Measurements from ENCODE around the gene UBXN4.
"Not testable (repeated sequence)": the region's sequence is repeated elsewhere in the genome, so short reads cannot be mapped to it uniquely, and the experiment has no call there.

Gene UBXN4

GRCh38 chr2:135799738-135800137 is 58.1 kb downstream of the UBXN4 start:
- FAIRE-seq, result no peak

GRCh38 chr2:135800513-135801460 is 59.1 kb downstream of the UBXN4 start:
- FAIRE-seq (no peak), DNase-seq (ENCODE audit: extremely low spot score, insufficient read length, low read depth) (no peak)

More at GRCh38 chr2:135799738-135800137, 58.1 kb downstream of the UBXN4 start:
- no peak for DNase-seq (ENCODE audit: extremely low spot score, insufficient read length, low read depth)

- DNase-seq (ENCODE audit: extremely low spot score, insufficient read length, low read depth), result no peak
- no peak for FAIRE-seq
Observed at GRCh38 chr2:135802350-135802749, 60.7 kb downstream of the UBXN4 start.

GRCh38 chr2:135803278-135803677 is 61.6 kb downstream of the UBXN4 start:
- FAIRE-seq, result no peak
- DNase-seq (ENCODE audit: extremely low spot score, insufficient read length, low read depth), result no peak

- FAIRE-seq; DNase-seq (ENCODE audit: extremely low spot score, insufficient read length, low read depth): not testable (repeated sequence)
Observed at GRCh38 chr2:135807874-135808273, 66.2 kb downstream of the UBXN4 start.

GRCh38 chr2:135812907-135813511 is 71.4 kb downstream of the UBXN4 start:
- FAIRE-seq, result no peak
- no peak for DNase-seq (ENCODE audit: extremely low spot score, insufficient read length, low read depth)

- FAIRE-seq, result peak; percentile 50
- DNase-seq (ENCODE audit: extremely low spot score, insufficient read length, low read depth), result no peak
Observed at GRCh38 chr2:135815269-135815668, 73.6 kb downstream of the UBXN4 start.

GRCh38 chr2:135817466-135817865 is 75.8 kb downstream of the UBXN4 start:
- DNase-seq (ENCODE audit: extremely low spot score, insufficient read length, low read depth) (no peak), FAIRE-seq (no peak)

- FAIRE-seq, result no peak
- no peak for DNase-seq (ENCODE audit: extremely low spot score, insufficient read length, low read depth)
Observed at GRCh38 chr2:135817951-135818350, 76.3 kb downstream of the UBXN4 start.

GRCh38 chr2:135818937-135819610 is 77.4 kb downstream of the UBXN4 start:
- no peak for DNase-seq (ENCODE audit: extremely low spot score, insufficient read length, low read depth)
- no peak for FAIRE-seq

GRCh38 chr2:135820003-135820618 is 78.5 kb downstream of the UBXN4 start:
- DNase-seq (ENCODE audit: extremely low spot score, insufficient read length, low read depth), result peak; percentile 30
- peak; percentile 65 for FAIRE-seq

GRCh38 chr2:135821190-135821589 is 79.5 kb downstream of the UBXN4 start:
- FAIRE-seq, result no peak

GRCh38 chr2:135822855-135823254 is 81.2 kb downstream of the UBXN4 start:
- no peak for FAIRE-seq
- no peak for DNase-seq (ENCODE audit: extremely low spot score, insufficient read length, low read depth)

More at GRCh38 chr2:135821190-135821589, 79.5 kb downstream of the UBXN4 start:
- DNase-seq (ENCODE audit: extremely low spot score, insufficient read length, low read depth), result no peak

GRCh38 chr2:135825131-135825530 is 83.5 kb downstream of the UBXN4 start:
- DNase-seq (ENCODE audit: extremely low spot score, insufficient read length, low read depth) (no peak), FAIRE-seq (no peak)

GRCh38 chr2:135825550-135826176 is 84.0 kb downstream of the UBXN4 start:
- DNase-seq (ENCODE audit: extremely low spot score, insufficient read length, low read depth), result no peak
- FAIRE-seq, result no peak

- DNase-seq (ENCODE audit: extremely low spot score, insufficient read length, low read depth) (no peak), FAIRE-seq (no peak)
Observed at GRCh38 chr2:135826544-135826943, 84.9 kb downstream of the UBXN4 start.

- FAIRE-seq, result no peak
- DNase-seq (ENCODE audit: extremely low spot score, insufficient read length, low read depth), result no peak
Observed at GRCh38 chr2:135829378-135830135, 87.9 kb downstream of the UBXN4 start.

- FAIRE-seq, result no peak
- DNase-seq (ENCODE audit: extremely low spot score, insufficient read length, low read depth), result no peak
Observed at GRCh38 chr2:135831180-135831812, 89.6 kb downstream of the UBXN4 start.

- DNase-seq (ENCODE audit: extremely low spot score, insufficient read length, low read depth) (no peak), FAIRE-seq (no peak)
Observed at GRCh38 chr2:135832891-135833290, 91.2 kb downstream of the UBXN4 start.
